Skeletal muscle tissue (tissue), 4 donors: ENCODE results near the gene FRMD3. TPM values are rescaled to one million over a fixed set of nuclear protein-coding genes. Genes with fewer than 3 reads are reported as not detected.
"Not testable (repeated sequence)": the region's sequence is repeated elsewhere in the genome, so short reads cannot be mapped to it uniquely, and the experiment has no call there.

Experiments used
- H3K27ac ChIP-seq: one replicate; pipeline ENCODE4 v1.7.0; 2013; ENCODE audit warnings: mild to moderate bottlenecking, low read depth, low read length, inconsistent platforms
- H3K27me3 ChIP-seq, 3 donors: one replicate each; pipeline ENCODE4 v1.7.0; 2013; ENCODE audit warnings: low read length in 3 of 3; ENCODE audit not compliant: control insufficient read depth in 3 of 3, insufficient read depth in 3 of 3
- H3K36me3 ChIP-seq, 3 donors: one replicate each; pipeline ENCODE4 v1.7.0; 2013; ENCODE audit warnings: low read length in 3 of 3; ENCODE audit not compliant: control insufficient read depth in 3 of 3, insufficient read depth in 3 of 3
- H3K4me1 ChIP-seq, 3 donors: one replicate each; pipeline ENCODE4 v1.7.0; 2013; ENCODE audit warnings: low read length in 3 of 3, mild to moderate bottlenecking in 3 of 3; ENCODE audit not compliant: control insufficient read depth in 3 of 3, insufficient read depth in 3 of 3
- H3K4me3 ChIP-seq, 3 donors: one replicate each; pipeline ENCODE4 v1.7.0; 2013; ENCODE audit warnings: low read length in 3 of 3
- H3K9ac ChIP-seq, 3 donors: one replicate each; pipeline ENCODE4 v1.7.0; 2013; ENCODE audit warnings: low read length in 3 of 3, mild to moderate bottlenecking in 3 of 3, moderate library complexity in 2 of 3, low read depth in 1 of 3
- H3K9me3 ChIP-seq, 3 donors: one replicate each; pipeline ENCODE4 v1.7.0; 2013; ENCODE audit warnings: low read length in 3 of 3; ENCODE audit not compliant: control insufficient read depth in 3 of 3
- total RNA-seq: library from RNA; depleted of rRNA; stranded (reverse); fragments of >200 nt; gene quantifications from one replicate; pipeline ENCODE4 v1.2.3, GENCODE V29; 2014
- donor health status: Osteomylitis.

The FRMD3 gene
- total RNA-seq, 1 donor from 2014 or later = 27.7 TPM

GRCh38 chr9:83533296-83533695, 4.9 kb downstream of the FRMD3 start:
- peaks cover 6 to 13% (median 7%) of the 10 kb centered on the region in 3 donors for H3K27me3 ChIP-seq
- peaks cover 0 to 2% (median 0%) of the 10 kb centered on the region in 3 donors for H3K9me3 ChIP-seq
- no peak overlapping the region for H3K9ac ChIP-seq
- no peak overlapping the region for H3K27ac ChIP-seq
- H3K4me3 ChIP-seq = no peak overlapping the region
- H3K36me3 ChIP-seq = no peaks in the 10 kb centered on the region
- H3K4me1 ChIP-seq = peaks cover 12 to 19% (median 14%) of the 10 kb centered on the region in 3 donors

GRCh38 chr9:83526901-83527300, 11.3 kb downstream of the FRMD3 start:
- H3K4me3 ChIP-seq = no peak overlapping the region
- H3K4me1 ChIP-seq = peaks cover 0 to 10% (median 0%) of the 10 kb centered on the region in 3 donors
- no peaks in the 10 kb centered on the region for H3K36me3 ChIP-seq
- H3K9me3 ChIP-seq = peaks cover 0 to 2% (median 0%) of the 10 kb centered on the region in 3 donors
- H3K27ac ChIP-seq = no peak overlapping the region
- no peak overlapping the region for H3K9ac ChIP-seq
- H3K27me3 ChIP-seq = no peaks in the 10 kb centered on the region

GRCh38 chr9:83526211-83526610, 12.0 kb downstream of the FRMD3 start:
- H3K27me3 ChIP-seq = no peaks in the 10 kb centered on the region
- no peak overlapping the region for H3K9ac ChIP-seq
- no peaks in the 10 kb centered on the region for H3K36me3 ChIP-seq

GRCh38 chr9:83523684-83524083, 14.5 kb downstream of the FRMD3 start:
- peaks cover 0 to 12% (median 0%) of the 10 kb centered on the region in 3 donors for H3K4me1 ChIP-seq
- no peak overlapping the region for H3K9ac ChIP-seq
- no peaks in the 10 kb centered on the region for H3K36me3 ChIP-seq
- no peak overlapping the region for H3K4me3 ChIP-seq
- no peak overlapping the region for H3K27ac ChIP-seq
- no peaks in the 10 kb centered on the region for H3K27me3 ChIP-seq
- H3K9me3 ChIP-seq = no peaks in the 10 kb centered on the region

More at GRCh38 chr9:83526211-83526610, 12.0 kb downstream of the FRMD3 start:
- Histone ChIP-seq H3K4me1 (peaks cover 0 to 11% (median 0%) of the 10 kb centered on the region in 3 donors), H3K9me3 (peaks cover 0 to 2% (median 0%) of the 10 kb centered on the region in 3 donors), H3K27ac (no peak overlapping the region), H3K4me3 (no peak overlapping the region)

GRCh38 chr9:83521411-83521810, 16.8 kb downstream of the FRMD3 start:
- Histone ChIP-seq H3K27ac (no peak overlapping the region), H3K36me3 (no peaks in the 10 kb centered on the region), H3K9me3 (no peaks in the 10 kb centered on the region)

GRCh38 chr9:83521011-83521410, 17.2 kb downstream of the FRMD3 start:
- no peaks in the 10 kb centered on the region for H3K27me3 ChIP-seq
- peaks cover 0 to 9% (median 0%) of the 10 kb centered on the region in 3 donors for H3K4me1 ChIP-seq
- no peak overlapping the region for H3K27ac ChIP-seq
- no peak overlapping the region for H3K9ac ChIP-seq
- H3K36me3 ChIP-seq = no peaks in the 10 kb centered on the region
- H3K9me3 ChIP-seq = no peaks in the 10 kb centered on the region
- H3K4me3 ChIP-seq = no peak overlapping the region

More at GRCh38 chr9:83521411-83521810, 16.8 kb downstream of the FRMD3 start:
- Histone ChIP-seq H3K9ac (no peak overlapping the region), H3K27me3 (no peaks in the 10 kb centered on the region), H3K4me3 (no peak overlapping the region), H3K4me1 (peaks cover 0 to 11% (median 0%) of the 10 kb centered on the region in 3 donors)

- H3K36me3 ChIP-seq = no peaks in the 10 kb centered on the region
- peaks cover 0 to 9% (median 0%) of the 10 kb centered on the region in 3 donors for H3K4me1 ChIP-seq
- no peak overlapping the region for H3K4me3 ChIP-seq
- no peak overlapping the region for H3K27ac ChIP-seq
- no peaks in the 10 kb centered on the region for H3K27me3 ChIP-seq
- no peaks in the 10 kb centered on the region for H3K9me3 ChIP-seq
- H3K9ac ChIP-seq = no peak overlapping the region
These were observed 17.9 kb downstream of the FRMD3 start for GRCh38 chr9:83520292-83520691.

- not testable (repeated sequence) for H3K4me1 ChIP-seq, H3K9ac ChIP-seq, H3K9me3 ChIP-seq, H3K27ac ChIP-seq, H3K4me3 ChIP-seq, H3K36me3 ChIP-seq, H3K27me3 ChIP-seq
These were observed 20.2 kb downstream of the FRMD3 start for GRCh38 chr9:83517980-83518379.

- Histone ChIP-seq H3K4me3 (no peak overlapping the region), H3K27ac (no peak overlapping the region), H3K9ac (no peak overlapping the region), H3K27me3 (no peaks in the 10 kb centered on the region), H3K4me1 (peaks cover 0 to 4% (median 0%) of the 10 kb centered on the region in 3 donors), H3K36me3 (no peaks in the 10 kb centered on the region), H3K9me3 (no peaks in the 10 kb centered on the region)
These were observed 23.4 kb downstream of the FRMD3 start for GRCh38 chr9:83514767-83515166.

GRCh38 chr9:83512621-83513020, 25.6 kb downstream of the FRMD3 start:
- Histone ChIP-seq H3K27ac (no peak overlapping the region), H3K9me3 (no peaks in the 10 kb centered on the region), H3K36me3 (no peaks in the 10 kb centered on the region), H3K9ac (no peak overlapping the region), H3K4me3 (no peak overlapping the region), H3K4me1 (peaks cover 3 to 4% (median 3%) of the 10 kb centered on the region in 3 donors), H3K27me3 (no peaks in the 10 kb centered on the region)
